OCI-LY1 (cell line): ENCODE results near the gene CAPN11.
"Not testable (repeated sequence)": the region's sequence is repeated elsewhere in the genome, so short reads cannot be mapped to it uniquely, and the experiment has no call there.

Experiments used
- H2AFZ ChIP-seq: fragments of 200-600 bp; sonication (generic), shearing (Covaris generic); 2 replicates; pipeline ENCODE4 v1.6.0; 2014; ENCODE audit warnings: antibody characterized with exemption, mild to moderate bottlenecking, low read length
- H3F3A ChIP-seq: fragments of 200-600 bp; sonication (generic), shearing (Covaris generic); 2 replicates; pipeline ENCODE4 v1.6.0; 2014; ENCODE audit warnings: mild to moderate bottlenecking, antibody characterized with exemption, low read length, moderate library complexity; ENCODE audit not compliant: insufficient read depth
- H3K27ac ChIP-seq: fragments of 200-600 bp; sonication (generic); 2 replicates; pipeline ENCODE4 v1.5.1; 2014; ENCODE audit warnings: low read length, mixed run types, mild to moderate bottlenecking, low read depth; ENCODE audit not compliant: poor library complexity, severe bottlenecking
- H3K27me3 ChIP-seq: fragments of 200-600 bp; sonication (generic); 2 replicates; pipeline ENCODE4 v1.6.0; 2014; ENCODE audit warnings: antibody characterized with exemption, mild to moderate bottlenecking, low read length, moderate library complexity; ENCODE audit not compliant: insufficient read depth
- H3K36me3 ChIP-seq: fragments of 200-600 bp; sonication (generic); 2 replicates; pipeline ENCODE4 v1.6.1; 2014; ENCODE audit warnings: mild to moderate bottlenecking, antibody characterized with exemption, low read length, moderate library complexity, mixed read lengths; ENCODE audit not compliant: insufficient read depth
- H3K4me1 ChIP-seq: fragments of 200-600 bp; sonication (generic); 2 replicates; pipeline ENCODE4 v1.5.1; 2014; ENCODE audit warnings: mild to moderate bottlenecking, low read length, moderate library complexity; ENCODE audit not compliant: insufficient read depth, severe bottlenecking
- H3K4me2 ChIP-seq: fragments of 200-600 bp; sonication (generic), shearing (Covaris generic); 2 replicates; pipeline ENCODE4 v1.6.1; 2014; ENCODE audit warnings: low read length
- H3K4me3 ChIP-seq: fragments of 200-600 bp; sonication (generic); 2 replicates; pipeline ENCODE4 v1.5.1; 2014; ENCODE audit warnings: low read length, low read depth, mild to moderate bottlenecking, mixed read lengths; ENCODE audit not compliant: poor library complexity, severe bottlenecking
- H3K79me2 ChIP-seq: fragments of 200-600 bp; shearing (Covaris generic); 2 replicates; pipeline ENCODE4 v1.6.1; 2016; ENCODE audit warnings: mixed run types, low read length, mixed read lengths; ENCODE audit not compliant: insufficient read depth
- H3K9ac ChIP-seq: fragments of 200-600 bp; sonication (generic), shearing (Covaris generic); 2 replicates; pipeline ENCODE4 v1.6.1; 2014; ENCODE audit warnings: mild to moderate bottlenecking, low read length, mixed read lengths
- H3K9me2 ChIP-seq: fragments of 200-600 bp; sonication (generic), shearing (Covaris generic); 2 replicates; pipeline ENCODE4 v1.6.1; 2014; ENCODE audit warnings: low read depth, mild to moderate bottlenecking, low read length, mixed read lengths
- H3K9me3 ChIP-seq: fragments of 200-600 bp; shearing (Covaris generic); 2 replicates; pipeline ENCODE4 v1.6.1; 2014; ENCODE audit warnings: low read length, mixed read lengths
- H4K20me1 ChIP-seq: fragments of 200-600 bp; sonication (generic), shearing (Covaris generic); 2 replicates; pipeline ENCODE4 v1.6.0; 2016; ENCODE audit warnings: mild to moderate bottlenecking, low read length; ENCODE audit not compliant: insufficient read depth
- EZH2 ChIP-seq: fragments of 200-600 bp; sonication (generic), shearing (Covaris generic); IDR thresholded peaks from 2 replicates; pipeline ENCODE4 v1.8.0; 2017; ENCODE audit warnings: borderline replicate concordance, mixed run types, mild to moderate bottlenecking, antibody characterized with exemption, low read length, moderate library complexity, mixed read lengths
- TF ChIP-seq, protein P1 (sequence below): fragments of 200-600 bp; sonication (generic), shearing (Covaris generic); IDR thresholded peaks from 2 replicates; pipeline ENCODE4 v1.5.1; 2017; ENCODE audit warnings: mild to moderate bottlenecking, antibody characterized with exemption, low read length, moderate library complexity, mixed read lengths

The CAPN11 gene

DNA sequence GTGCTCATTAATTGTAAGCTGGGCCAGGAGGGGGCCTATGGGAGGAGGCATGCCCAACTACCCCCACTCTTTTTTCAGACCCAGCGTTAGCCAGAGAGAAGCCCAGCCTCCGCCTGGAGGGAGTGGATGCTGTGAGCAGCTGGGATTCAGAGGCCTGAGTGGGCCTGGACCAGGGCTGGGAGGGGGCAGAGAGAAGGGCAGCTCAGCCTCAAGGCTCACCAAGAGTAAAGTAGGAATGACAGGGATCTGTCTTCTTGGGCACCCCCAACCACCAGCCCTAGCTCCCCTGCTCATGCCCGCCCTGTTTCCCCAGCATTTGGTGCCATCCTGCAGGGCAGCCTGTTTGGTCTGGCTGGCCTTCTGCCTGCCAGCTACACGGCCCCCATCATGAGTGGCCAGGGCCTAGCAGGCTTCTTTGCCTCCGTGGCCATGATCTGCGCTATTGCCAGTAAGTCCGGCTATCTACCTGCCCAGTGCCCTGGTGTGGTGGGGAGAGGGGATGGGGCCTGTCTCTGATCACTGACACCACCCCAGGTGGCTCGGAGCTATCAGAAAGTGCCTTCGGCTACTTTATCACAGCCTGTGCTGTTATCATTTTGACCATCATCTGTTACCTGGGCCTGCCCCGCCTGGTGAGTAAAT, 71.5 kb downstream of the CAPN11 start:
- TF ChIP-seq EZH2: no peak
- TF ChIP-seq, protein P1, sequence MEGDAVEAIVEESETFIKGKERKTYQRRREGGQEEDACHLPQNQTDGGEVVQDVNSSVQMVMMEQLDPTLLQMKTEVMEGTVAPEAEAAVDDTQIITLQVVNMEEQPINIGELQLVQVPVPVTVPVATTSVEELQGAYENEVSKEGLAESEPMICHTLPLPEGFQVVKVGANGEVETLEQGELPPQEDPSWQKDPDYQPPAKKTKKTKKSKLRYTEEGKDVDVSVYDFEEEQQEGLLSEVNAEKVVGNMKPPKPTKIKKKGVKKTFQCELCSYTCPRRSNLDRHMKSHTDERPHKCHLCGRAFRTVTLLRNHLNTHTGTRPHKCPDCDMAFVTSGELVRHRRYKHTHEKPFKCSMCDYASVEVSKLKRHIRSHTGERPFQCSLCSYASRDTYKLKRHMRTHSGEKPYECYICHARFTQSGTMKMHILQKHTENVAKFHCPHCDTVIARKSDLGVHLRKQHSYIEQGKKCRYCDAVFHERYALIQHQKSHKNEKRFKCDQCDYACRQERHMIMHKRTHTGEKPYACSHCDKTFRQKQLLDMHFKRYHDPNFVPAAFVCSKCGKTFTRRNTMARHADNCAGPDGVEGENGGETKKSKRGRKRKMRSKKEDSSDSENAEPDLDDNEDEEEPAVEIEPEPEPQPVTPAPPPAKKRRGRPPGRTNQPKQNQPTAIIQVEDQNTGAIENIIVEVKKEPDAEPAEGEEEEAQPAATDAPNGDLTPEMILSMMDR: no peak

DNA sequence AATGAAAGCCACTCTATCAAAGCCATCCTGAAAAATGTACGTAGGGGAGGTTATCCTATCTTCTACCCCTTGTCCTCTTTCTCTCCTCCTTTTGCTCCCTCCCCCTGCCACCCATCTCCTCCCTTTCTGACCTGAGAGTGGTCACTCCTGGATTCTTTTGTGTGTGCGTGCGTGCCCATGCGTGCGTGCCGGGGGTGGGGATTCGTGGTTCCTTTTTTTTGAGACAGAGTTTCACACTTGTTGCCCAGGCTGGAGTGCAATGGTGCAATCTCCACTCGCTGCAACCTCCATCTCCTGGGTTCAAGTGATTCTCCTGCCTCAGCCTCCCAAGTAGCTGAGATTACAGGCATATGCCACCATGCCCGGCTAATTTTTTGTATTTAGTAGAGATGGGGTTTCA, 72.8 kb downstream of the CAPN11 start:
- not testable (repeated sequence) for H2AFZ ChIP-seq, H3K27ac ChIP-seq, H3K4me1 ChIP-seq, H4K20me1 ChIP-seq, H3K9me3 ChIP-seq, H3K9me2 ChIP-seq, H3K9ac ChIP-seq, H3K4me3 ChIP-seq, H3F3A ChIP-seq, H3K79me2 ChIP-seq, H3K4me2 ChIP-seq, H3K27me3 ChIP-seq
- H3K36me3 ChIP-seq: peaks cover 69% of the 10 kb centered on the region

More for the DNA sequence above, 71.5 kb downstream of the CAPN11 start:
- Histone ChIP-seq H4K20me1 (no peaks in the 10 kb centered on the region), H3K79me2 (no peaks in the 10 kb centered on the region), H3K27ac (no peak overlapping the region), H3F3A (no peaks in the 10 kb centered on the region), H3K36me3 (peaks cover 63% of the 10 kb centered on the region), H3K27me3 (no peaks in the 10 kb centered on the region), H3K9me3 (no peaks in the 10 kb centered on the region), H2AFZ (no peak overlapping the region), H3K4me2 (no peak overlapping the region), H3K9ac (no peak overlapping the region), H3K9me2 (no peaks in the 10 kb centered on the region), H3K4me3 (no peak overlapping the region), H3K4me1 (peaks cover 14% of the 10 kb centered on the region)

DNA sequence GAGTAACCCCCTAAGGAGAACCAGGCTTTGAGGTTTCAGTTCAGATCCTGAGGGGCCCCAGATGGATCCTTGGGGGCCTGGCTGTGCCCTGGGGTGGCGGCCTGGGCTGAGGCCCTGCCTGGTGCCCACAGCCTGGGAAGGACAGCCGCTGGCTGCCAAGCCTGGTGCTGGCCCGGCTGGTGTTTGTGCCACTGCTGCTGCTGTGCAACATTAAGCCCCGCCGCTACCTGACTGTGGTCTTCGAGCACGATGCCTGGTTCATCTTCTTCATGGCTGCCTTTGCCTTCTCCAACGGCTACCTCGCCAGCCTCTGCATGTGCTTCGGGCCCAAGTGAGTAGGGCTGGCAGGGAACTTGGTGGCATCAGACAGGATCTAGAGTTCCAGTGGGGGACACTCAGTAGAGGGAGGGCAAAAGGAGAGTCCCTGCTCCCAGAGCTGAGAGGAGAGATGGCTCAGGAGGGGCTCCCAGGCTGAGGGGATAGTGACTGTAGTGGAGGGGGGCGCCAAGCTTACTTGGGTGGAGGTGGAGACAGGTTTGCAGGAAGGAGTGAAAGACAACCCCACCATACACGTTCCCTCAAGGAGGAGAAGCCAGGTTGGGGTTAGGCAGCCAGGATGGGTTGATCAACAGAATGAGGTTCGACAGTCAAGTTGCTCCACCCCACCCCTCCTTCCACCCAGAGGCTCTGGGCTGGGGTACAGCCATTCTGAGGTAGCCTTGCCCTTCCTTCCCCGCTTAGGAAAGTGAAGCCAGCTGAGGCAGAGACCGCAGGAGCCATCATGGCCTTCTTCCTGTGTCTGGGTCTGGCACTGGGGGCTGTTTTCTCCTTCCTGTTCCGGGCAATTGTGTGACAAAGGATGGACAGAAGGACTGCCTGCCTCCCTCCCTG, 74.3 kb downstream of the CAPN11 start:
- Histone ChIP-seq H2AFZ (no peak overlapping the region), H3K36me3 (peaks cover 69% of the 10 kb centered on the region), H3K9me2 (no peaks in the 10 kb centered on the region), H3K4me1 (peaks cover 9% of the 10 kb centered on the region), H3K27ac (no peak overlapping the region), H3K4me3 (no peak overlapping the region), H3K79me2 (no peaks in the 10 kb centered on the region), H4K20me1 (no peaks in the 10 kb centered on the region), H3K27me3 (no peaks in the 10 kb centered on the region), H3K9ac (no peak overlapping the region), H3F3A (no peaks in the 10 kb centered on the region), H3K4me2 (no peak overlapping the region), H3K9me3 (no peaks in the 10 kb centered on the region)
- TF ChIP-seq EZH2: no peak
- TF ChIP-seq, protein P1: no peak
